Esophagus (tissue), 2 donors: ENCODE measurements around the gene GMDS. TPM values are rescaled to one million over a fixed set of nuclear protein-coding genes. Genes with fewer than 3 reads are reported as not detected.

Experiments
- H3K27ac ChIP-seq, 2 donors: one replicate each; pipeline ENCODE4 v1.5.1; 2013; ENCODE audit warnings: low read depth in 2 of 2, mild to moderate bottlenecking in 2 of 2, inconsistent platforms in 1 of 2, low read length in 1 of 2, moderate library complexity in 1 of 2
- H3K27me3 ChIP-seq, 2 donors: one replicate each; pipeline ENCODE4 v1.6.1; 2013; ENCODE audit warnings: low read length in 2 of 2, control low read depth in 1 of 2, mild to moderate bottlenecking in 1 of 2; ENCODE audit not compliant: insufficient read depth in 2 of 2, control insufficient read depth in 1 of 2
- H3K36me3 ChIP-seq, 2 donors: one replicate each; pipeline ENCODE4 v1.6.1; 2013; ENCODE audit warnings: low read length in 1 of 2; ENCODE audit not compliant: control insufficient read depth in 2 of 2, insufficient read depth in 2 of 2
- H3K4me1 ChIP-seq, 2 donors: one replicate each; pipeline ENCODE4 v1.6.1; 2013; ENCODE audit warnings: low read length in 1 of 2; ENCODE audit not compliant: control insufficient read depth in 2 of 2, insufficient read depth in 2 of 2
- H3K4me3 ChIP-seq, 2 donors: one replicate each; pipeline ENCODE4 v1.5.1; 2013; ENCODE audit warnings: low read length in 2 of 2, mild to moderate bottlenecking in 2 of 2, low read depth in 1 of 2, moderate library complexity in 1 of 2
- H3K9me3 ChIP-seq, 2 donors: one replicate each; pipeline ENCODE4 v1.6.1; 2013; ENCODE audit warnings: mild to moderate bottlenecking in 2 of 2, low read depth in 1 of 2, low read length in 1 of 2, moderate library complexity in 1 of 2; ENCODE audit not compliant: control insufficient read depth in 2 of 2, insufficient read depth in 1 of 2
- WGBS, 2 donors: extraction: QIAGEN DNeasy Blood & Tissue Kit; methylation state at CpG; one replicate each; pipeline ENCODE4 v1.1.7; 2013; 5-methylcytosine and 5-hydroxymethylcytosine counted together
- polyA plus RNA-seq, 2 donors: library from polyadenylated mRNA; stranded (reverse); fragments of 200-250 nt; gene quantifications; one replicate each; pipeline ENCODE4 v1.2.3, GENCODE V29; 2013
- donor health status: healthy with polysubstance abuse.
- donor health status: Bipolar disorder and iron deficiency.

GMDS gene
- polyA plus RNA-seq, 2 donors = 42.4 to 54.5 TPM

DNA sequence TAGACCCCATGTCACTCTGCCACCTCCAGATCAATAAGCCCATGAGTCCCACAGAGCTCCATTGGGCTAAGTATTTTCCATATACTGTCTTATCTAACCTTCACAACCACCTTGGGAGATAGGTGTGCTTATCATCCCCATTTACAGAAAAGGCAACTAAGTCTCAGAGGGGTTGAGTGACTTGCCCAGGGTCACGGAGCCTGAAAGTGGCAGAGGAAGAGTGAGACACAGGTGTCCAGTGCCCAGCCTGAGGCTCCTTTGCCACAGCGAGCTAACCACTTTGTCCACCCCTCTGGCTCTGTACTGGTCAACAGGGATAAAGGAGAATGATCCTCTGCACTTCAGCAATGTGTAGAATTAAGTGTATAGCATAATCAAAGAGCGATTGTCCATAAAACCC lies 124.5 kb downstream of the GMDS start:
- Histone ChIP-seq H3K36me3 (peaks cover 0 to 2% of the 10 kb centered on the region in 2 donors), H3K27me3 (no peaks in the 10 kb centered on the region), H3K4me1 (peaks cover 0 to 3% of the 10 kb centered on the region in 2 donors), H3K27ac (no peak overlapping the region), H3K4me3 (no peak overlapping the region), H3K9me3 (peaks cover 0 to 3% of the 10 kb centered on the region in 2 donors)
- 97 to 98% methylated on average over 3 of the region's 3 CpGs for WGBS, 2 donors

DNA sequence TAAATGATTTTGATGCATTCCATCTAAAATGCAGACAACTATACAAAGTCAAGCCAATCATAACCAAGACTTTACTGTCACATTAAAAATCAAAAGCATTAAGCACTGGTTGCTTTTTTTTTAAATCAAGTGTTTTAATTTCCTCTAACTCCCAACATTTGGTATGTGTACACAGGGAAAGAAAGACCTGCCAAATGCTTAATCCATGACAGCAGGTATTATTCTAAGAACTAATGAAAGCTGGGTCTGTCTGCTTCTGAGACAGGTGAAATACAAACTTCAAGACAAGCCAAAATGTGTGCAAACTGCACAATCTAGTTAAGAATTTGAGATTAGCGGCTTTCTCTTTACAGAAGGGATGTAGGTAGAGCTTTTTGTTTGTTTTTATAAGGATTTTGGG lies 126.1 kb downstream of the GMDS start:
- no peak overlapping the region for H3K27ac ChIP-seq
- peaks cover 0 to 2% of the 10 kb centered on the region in 2 donors for H3K36me3 ChIP-seq
- H3K9me3 ChIP-seq = peaks cover 0 to 3% of the 10 kb centered on the region in 2 donors
- WGBS, 2 donors = 81 to 92% methylated on average over 1 of the region's 1 CpG
- no peaks in the 10 kb centered on the region for H3K27me3 ChIP-seq
- peaks cover 0 to under 1% of the 10 kb centered on the region in 2 donors for H3K4me1 ChIP-seq
- no peak overlapping the region for H3K4me3 ChIP-seq

DNA sequence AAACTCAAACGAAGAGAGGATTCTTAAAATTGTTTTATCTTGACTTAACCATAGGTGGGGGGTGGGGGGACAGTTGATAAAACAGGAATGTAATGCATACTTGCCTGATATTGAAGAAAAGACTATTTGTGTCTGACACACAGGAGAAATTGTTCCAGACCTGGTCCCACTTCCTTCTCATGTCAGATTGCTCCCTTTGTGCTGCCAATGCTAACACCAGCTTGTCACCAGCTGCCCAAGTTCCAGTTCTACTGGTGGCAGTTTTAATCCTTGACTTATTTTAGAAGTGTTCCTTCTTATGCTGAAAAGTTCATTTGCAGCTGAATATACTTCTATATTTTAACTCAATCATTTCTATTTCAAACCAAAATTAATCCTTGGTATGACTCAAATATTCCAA lies 127.3 kb downstream of the GMDS start:
- 73 to 82% methylated on average over 1 of the region's 1 CpG for WGBS, 2 donors
- Histone ChIP-seq H3K4me1 (no peaks in the 10 kb centered on the region), H3K27me3 (no peaks in the 10 kb centered on the region), H3K9me3 (peaks cover 0 to 2% of the 10 kb centered on the region in 2 donors), H3K27ac (no peak overlapping the region), H3K36me3 (peaks cover 0 to 2% of the 10 kb centered on the region in 2 donors), H3K4me3 (no peak overlapping the region)

DNA sequence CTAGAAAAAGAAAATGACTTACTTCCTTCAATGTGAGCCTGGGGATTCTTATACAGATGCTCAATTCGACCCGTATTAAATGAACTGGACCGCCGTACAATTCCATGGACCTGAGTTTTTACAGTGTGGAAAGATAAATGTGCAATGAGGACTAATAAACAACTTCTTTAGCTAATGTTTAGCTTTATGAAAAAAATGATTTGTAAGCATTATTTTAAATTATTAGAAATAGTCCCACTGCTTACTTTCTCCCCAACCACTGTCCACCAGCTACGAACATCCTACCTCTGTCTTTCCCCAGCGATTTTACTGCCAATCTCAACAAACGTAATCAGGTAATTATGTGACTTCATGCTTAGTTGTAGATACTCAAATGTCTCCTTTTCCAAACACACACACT lies 128.0 kb downstream of the GMDS start:
- H3K27ac ChIP-seq = no peak overlapping the region
- H3K9me3 ChIP-seq = no peaks in the 10 kb centered on the region
- H3K36me3 ChIP-seq = peaks cover 0 to 2% of the 10 kb centered on the region in 2 donors
- no peaks in the 10 kb centered on the region for H3K27me3 ChIP-seq
- 95 to 98% methylated on average over 7 of the region's 7 CpGs for WGBS, 2 donors
- H3K4me3 ChIP-seq = no peak overlapping the region
- no peaks in the 10 kb centered on the region for H3K4me1 ChIP-seq

DNA sequence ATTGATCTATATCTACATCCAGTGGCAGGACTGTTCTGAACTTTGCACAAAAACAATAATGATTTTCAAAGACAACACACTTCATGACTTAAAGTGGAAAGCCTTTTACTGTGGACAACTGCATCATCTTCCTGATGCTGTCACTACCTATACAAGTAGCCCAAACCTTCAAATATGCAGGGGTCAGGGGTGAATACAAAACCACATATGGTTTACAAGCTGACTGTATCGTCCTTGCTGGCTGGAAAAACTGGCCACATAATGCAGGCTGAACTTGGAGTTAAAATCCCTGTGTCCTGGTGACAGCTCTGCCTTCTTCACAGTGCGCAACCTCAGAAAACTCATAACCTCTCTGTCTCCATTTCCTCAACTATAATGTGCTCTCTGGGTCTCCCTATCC lies 128.9 kb downstream of the GMDS start:
- Histone ChIP-seq H3K36me3 (no peaks in the 10 kb centered on the region), H3K4me1 (no peaks in the 10 kb centered on the region)
- WGBS, 2 donors = 95 to 96% methylated on average over 2 of the region's 2 CpGs

DNA sequence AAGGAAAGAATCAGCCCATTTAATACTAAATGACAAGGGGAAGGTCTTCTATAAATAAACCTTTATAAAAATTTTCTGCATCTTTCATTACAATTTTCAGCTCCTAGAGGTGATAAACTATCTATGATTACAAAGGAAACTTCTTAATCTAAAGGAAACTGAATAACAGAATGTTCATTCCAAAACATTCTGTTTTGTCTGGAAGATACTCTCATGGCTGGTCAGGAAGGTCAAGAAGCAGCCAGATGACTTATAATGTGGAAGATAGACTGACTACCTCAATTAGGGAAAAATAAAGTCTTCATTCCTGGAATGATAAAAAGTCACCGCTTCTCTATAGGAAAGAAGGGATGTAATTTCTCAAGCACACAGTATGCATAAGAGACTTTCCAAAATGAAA lies 131.3 kb downstream of the GMDS start:
- no peaks in the 10 kb centered on the region for H3K9me3 ChIP-seq
- H3K36me3 ChIP-seq = peaks cover 0 to under 1% of the 10 kb centered on the region in 2 donors
- H3K4me1 ChIP-seq = no peaks in the 10 kb centered on the region
- H3K4me3 ChIP-seq = no peak overlapping the region
- WGBS, 2 donors = 93 to 94% methylated on average over 1 of the region's 1 CpG
- H3K27ac ChIP-seq = no peak overlapping the region
- no peaks in the 10 kb centered on the region for H3K27me3 ChIP-seq

More for the DNA sequence above, 128.9 kb downstream of the GMDS start:
- no peak overlapping the region for H3K27ac ChIP-seq
- no peaks in the 10 kb centered on the region for H3K9me3 ChIP-seq
- H3K4me3 ChIP-seq = no peak overlapping the region
- no peaks in the 10 kb centered on the region for H3K27me3 ChIP-seq

DNA sequence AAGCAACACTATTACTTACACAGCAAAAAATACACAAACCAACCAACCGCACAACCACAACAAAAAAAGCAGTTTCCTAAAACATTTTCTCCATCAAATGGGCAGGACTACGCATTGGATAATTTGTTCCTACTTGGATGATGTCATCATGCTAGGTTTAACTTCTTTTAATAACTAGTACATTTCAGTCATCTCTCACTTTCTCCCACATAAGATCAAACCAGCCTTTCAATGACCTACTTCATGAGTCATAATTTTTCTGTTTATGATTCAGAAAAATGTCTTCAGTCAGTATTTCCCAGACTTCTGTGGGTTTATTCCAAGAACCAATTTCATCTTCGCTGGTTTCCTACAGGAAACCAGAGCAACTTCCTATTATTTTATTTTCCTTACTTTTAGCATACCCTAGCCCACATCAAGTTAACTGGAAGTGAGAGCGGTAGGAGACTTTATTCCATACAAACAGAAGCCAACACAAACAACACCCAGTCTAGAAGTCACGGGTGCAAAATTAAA lies 134.2 kb downstream of the GMDS start:
- Histone ChIP-seq H3K36me3 (peaks cover 0 to 4% of the 10 kb centered on the region in 2 donors), H3K9me3 (no peaks in the 10 kb centered on the region), H3K27me3 (no peaks in the 10 kb centered on the region), H3K4me3 (no peak overlapping the region), H3K27ac (no peak overlapping the region), H3K4me1 (no peaks in the 10 kb centered on the region)
- WGBS, 2 donors = 62 to 66% methylated on average over 5 of the region's 5 CpGs

DNA sequence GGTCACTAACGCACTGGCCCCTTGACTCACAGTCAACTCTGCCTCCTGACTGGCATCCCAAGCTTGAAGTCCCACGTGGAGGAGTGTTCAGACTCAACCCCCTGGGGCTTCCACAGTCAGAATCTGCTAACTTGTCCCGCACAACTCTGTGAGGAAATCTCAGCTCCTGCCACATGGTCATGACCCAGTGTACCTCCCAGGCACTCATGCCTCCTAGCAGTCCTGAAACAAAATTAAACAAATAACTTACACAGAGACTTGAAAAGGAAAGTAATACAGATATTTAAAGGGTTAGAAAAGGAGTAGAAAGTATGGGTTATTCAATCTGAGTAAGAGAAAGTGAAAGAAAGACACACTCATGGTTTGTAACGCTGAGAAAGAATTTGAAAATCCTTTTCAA lies 134.9 kb downstream of the GMDS start:
- Histone ChIP-seq H3K9me3 (no peaks in the 10 kb centered on the region), H3K27me3 (no peaks in the 10 kb centered on the region), H3K36me3 (peaks cover 0 to 4% of the 10 kb centered on the region in 2 donors), H3K27ac (no peak overlapping the region), H3K4me1 (no peaks in the 10 kb centered on the region), H3K4me3 (no peak overlapping the region)
- WGBS, 2 donors = 67 to 70% methylated on average over 4 of the region's 4 CpGs

DNA sequence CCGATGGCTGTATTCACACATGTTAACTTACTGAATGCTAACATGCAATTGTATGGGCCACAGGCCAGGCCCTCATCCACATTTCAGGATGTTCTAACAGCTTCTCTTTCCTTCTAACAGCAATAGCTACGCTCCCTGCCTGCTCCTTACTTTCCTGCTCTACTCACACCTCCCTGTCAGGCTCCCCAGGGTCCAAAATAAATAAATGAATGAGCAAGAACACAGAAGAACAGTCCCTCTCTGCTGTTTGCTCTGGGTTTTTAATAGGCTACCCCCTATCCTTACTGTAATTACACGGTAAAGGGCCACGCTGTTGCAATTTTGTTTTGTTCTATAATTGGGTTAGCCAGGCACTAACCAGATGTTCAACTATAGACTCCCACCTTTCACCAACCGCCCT lies 135.6 kb downstream of the GMDS start:
- no peaks in the 10 kb centered on the region for H3K4me1 ChIP-seq
- 94 to 95% methylated on average over 5 of the region's 5 CpGs for WGBS, 2 donors
- H3K9me3 ChIP-seq = no peaks in the 10 kb centered on the region
- no peaks in the 10 kb centered on the region for H3K27me3 ChIP-seq
- no peak overlapping the region for H3K4me3 ChIP-seq
- H3K36me3 ChIP-seq = peaks cover 0 to 4% of the 10 kb centered on the region in 2 donors
- no peak overlapping the region for H3K27ac ChIP-seq

DNA sequence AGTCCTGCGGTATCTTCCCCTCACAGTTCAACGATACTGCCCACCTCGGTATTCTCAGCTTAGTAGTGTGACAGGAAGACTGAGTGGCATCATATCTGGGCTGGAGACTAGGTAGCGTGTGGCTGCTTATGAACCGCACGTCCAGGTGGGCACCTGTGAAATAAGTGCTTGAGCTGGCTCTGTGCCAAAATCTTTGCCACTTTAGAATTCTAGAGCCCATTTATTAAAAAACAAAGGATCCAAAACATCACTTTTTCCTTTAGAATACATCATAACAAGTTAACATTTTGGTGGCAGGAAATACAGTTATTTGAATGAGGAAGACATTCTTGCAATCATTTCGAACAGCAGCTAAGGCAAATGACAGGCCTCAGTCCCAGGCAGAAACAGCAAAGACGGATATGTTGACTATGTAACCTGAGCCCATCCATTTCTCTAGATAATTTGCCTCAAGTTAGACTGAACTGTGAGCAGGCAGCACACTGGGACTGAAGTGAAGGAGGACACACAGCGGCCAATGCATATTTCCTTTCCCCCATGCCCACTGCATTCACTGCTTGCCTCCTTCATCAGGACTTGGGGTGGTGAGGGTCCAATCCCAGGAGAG lies 136.6 kb downstream of the GMDS start:
- H3K4me3 ChIP-seq = no peak overlapping the region
- H3K27me3 ChIP-seq = no peaks in the 10 kb centered on the region
- peaks cover 0 to 4% of the 10 kb centered on the region in 2 donors for H3K36me3 ChIP-seq
- no peak overlapping the region for H3K27ac ChIP-seq
- H3K9me3 ChIP-seq = no peaks in the 10 kb centered on the region
- 94 to 95% methylated on average over 9 of the region's 9 CpGs for WGBS, 2 donors
- H3K4me1 ChIP-seq = no peaks in the 10 kb centered on the region
